ENCODE results near the gene ZNF337. TPM values are rescaled to one million over a fixed set of nuclear protein-coding genes. Genes with fewer than 3 reads are reported as not detected.

Gene ZNF337
- total and polyA plus RNA-seq, 2 of the 13 experiments (the other 11 are each of a cell fraction or from before 2014, with no cell fraction given), result 17.0 to 19.6 TPM

DNA sequence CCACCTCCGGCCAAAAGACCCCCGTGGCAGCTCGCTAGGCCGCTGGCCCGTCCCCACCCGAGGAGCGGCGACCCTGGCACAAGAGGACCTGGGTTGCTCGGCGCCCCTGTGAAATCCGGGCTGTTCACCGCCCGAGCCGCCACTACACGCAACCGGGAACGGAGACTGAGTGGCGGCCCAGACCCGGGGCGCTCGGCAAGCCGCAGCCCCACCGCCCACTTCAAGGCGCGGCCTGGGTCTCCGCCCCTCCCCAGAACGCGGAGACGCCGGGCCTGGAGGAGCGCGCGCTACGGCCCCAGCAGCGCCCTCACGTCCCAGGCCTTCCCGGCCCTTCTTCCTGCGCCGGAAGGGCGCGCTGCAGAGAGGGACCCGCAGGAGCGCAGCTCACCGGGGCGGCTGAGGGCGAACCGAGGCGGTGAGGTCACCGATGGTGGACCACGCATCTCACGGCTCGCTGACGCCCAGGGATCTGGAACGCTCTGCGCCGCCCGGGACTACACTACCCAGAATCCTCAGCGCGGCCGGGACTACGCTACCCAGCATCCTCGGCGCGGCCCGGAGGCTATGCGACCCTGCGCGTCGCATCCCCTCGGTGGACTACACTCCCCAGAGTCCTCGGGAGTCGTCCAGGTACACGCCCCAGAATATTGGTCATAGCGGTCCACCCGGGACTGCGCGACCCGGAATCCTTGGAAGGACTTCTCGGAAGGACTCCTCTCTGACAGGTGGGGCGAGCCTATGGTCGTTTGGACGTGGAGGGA is at the start of gene ZNF337 (continued):
- TF ChIP-seq PRPF4 (IDR thresholded peaks at IDR 0.05; ENCODE audit: low read depth, low read length, poor library complexity, severe bottlenecking) (no peak), HOXA5 (CRISPR knock-in tag; IDR thresholded peaks at IDR 0.05) (no peak; the same call in 1 of the 2 replicates), TMF1 (CRISPR knock-in tag; IDR thresholded peaks at IDR 0.05; ENCODE audit: low read depth) (peak; percentile 96), THAP11 (CRISPR knock-in tag; IDR thresholded peaks at IDR 0.05) (peak; percentile 100), ZFP41 (CRISPR knock-in tag; IDR thresholded peaks at IDR 0.05; ENCODE audit: borderline replicate concordance) (peak; percentile 98), RBM22 (optimal IDR thresholded peaks at IDR 0.05; ENCODE audit: low read length) (no peak), ZNF326 (CRISPR knock-in tag; IDR thresholded peaks at IDR 0.05; ENCODE audit: borderline replicate concordance) (peak; percentile 75; the same call in 1 of the 2 replicates), TAF15 (IDR thresholded peaks at IDR 0.05; ENCODE audit: low read depth, low read length, poor library complexity, severe bottlenecking) (peak; percentile 96), MYNN (CRISPR knock-in tag; IDR thresholded peaks at IDR 0.05; ENCODE audit: low read depth) (peak; percentile 77; the same call in 1 of the 2 replicates), SNRNP70 (IDR thresholded peaks at IDR 0.05; ENCODE audit: low read depth, low read length) (no peak), MXI1 (IDR thresholded peaks at IDR 0.05; ENCODE audit: borderline replicate concordance, low read depth, low read length) (peak; percentile 94), ZNF562 (CRISPR knock-in tag; IDR thresholded peaks at IDR 0.05; ENCODE audit: borderline replicate concordance) (no peak)
- TF ChIP-seq, protein P1, sequence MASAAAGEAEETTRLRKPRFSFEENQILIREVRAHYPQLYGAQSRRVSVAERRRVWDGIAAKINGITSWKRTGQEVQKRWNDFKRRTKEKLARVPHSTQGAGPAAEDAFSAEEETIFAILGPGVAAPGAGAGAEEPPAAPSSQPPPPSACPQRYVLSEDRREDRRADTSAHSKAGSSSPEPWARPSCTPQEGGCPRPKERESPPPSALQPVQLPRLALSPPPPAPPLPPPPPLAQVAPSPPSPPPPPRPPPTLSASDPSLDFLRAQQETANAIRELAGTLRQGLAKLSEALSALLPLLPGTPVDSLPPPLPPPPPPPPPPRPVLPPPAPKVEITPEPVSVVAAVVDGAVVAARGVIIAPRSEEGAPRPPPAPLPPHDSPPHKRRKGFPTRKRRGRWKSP (CRISPR knock-in tag; IDR thresholded peaks at IDR 0.05), result peak; percentile 99
- TF ChIP-seq, protein P2, sequence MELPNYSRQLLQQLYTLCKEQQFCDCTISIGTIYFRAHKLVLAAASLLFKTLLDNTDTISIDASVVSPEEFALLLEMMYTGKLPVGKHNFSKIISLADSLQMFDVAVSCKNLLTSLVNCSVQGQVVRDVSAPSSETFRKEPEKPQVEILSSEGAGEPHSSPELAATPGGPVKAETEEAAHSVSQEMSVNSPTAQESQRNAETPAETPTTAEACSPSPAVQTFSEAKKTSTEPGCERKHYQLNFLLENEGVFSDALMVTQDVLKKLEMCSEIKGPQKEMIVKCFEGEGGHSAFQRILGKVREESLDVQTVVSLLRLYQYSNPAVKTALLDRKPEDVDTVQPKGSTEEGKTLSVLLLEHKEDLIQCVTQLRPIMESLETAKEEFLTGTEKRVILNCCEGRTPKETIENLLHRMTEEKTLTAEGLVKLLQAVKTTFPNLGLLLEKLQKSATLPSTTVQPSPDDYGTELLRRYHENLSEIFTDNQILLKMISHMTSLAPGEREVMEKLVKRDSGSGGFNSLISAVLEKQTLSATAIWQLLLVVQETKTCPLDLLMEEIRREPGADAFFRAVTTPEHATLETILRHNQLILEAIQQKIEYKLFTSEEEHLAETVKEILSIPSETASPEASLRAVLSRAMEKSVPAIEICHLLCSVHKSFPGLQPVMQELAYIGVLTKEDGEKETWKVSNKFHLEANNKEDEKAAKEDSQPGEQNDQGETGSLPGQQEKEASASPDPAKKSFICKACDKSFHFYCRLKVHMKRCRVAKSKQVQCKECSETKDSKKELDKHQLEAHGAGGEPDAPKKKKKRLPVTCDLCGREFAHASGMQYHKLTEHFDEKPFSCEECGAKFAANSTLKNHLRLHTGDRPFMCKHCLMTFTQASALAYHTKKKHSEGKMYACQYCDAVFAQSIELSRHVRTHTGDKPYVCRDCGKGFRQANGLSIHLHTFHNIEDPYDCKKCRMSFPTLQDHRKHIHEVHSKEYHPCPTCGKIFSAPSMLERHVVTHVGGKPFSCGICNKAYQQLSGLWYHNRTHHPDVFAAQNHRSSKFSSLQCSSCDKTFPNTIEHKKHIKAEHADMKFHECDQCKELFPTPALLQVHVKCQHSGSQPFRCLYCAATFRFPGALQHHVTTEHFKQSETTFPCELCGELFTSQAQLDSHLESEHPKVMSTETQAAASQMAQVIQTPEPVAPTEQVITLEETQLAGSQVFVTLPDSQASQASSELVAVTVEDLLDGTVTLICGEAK (IDR thresholded peaks at IDR 0.05), result no peak
- TF ChIP-seq, protein P2 (CRISPR knock-in tag; IDR thresholded peaks at IDR 0.05), result peak; percentile 95
- TF ChIP-seq, protein P3, sequence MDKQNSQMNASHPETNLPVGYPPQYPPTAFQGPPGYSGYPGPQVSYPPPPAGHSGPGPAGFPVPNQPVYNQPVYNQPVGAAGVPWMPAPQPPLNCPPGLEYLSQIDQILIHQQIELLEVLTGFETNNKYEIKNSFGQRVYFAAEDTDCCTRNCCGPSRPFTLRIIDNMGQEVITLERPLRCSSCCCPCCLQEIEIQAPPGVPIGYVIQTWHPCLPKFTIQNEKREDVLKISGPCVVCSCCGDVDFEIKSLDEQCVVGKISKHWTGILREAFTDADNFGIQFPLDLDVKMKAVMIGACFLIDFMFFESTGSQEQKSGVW (CRISPR knock-in tag; IDR thresholded peaks at IDR 0.05; ENCODE audit: borderline replicate concordance), result 0 out of 2 replicates have a peak, but pooled peaks have one; percentile 83
- TF ChIP-seq, protein P4, sequence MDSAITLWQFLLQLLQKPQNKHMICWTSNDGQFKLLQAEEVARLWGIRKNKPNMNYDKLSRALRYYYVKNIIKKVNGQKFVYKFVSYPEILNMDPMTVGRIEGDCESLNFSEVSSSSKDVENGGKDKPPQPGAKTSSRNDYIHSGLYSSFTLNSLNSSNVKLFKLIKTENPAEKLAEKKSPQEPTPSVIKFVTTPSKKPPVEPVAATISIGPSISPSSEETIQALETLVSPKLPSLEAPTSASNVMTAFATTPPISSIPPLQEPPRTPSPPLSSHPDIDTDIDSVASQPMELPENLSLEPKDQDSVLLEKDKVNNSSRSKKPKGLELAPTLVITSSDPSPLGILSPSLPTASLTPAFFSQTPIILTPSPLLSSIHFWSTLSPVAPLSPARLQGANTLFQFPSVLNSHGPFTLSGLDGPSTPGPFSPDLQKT (CRISPR knock-in tag; IDR thresholded peaks at IDR 0.05; ENCODE audit: borderline replicate concordance), result peak; percentile 94; the same call in 1 of the 2 replicates
